Measurements from ENCODE around the gene GAS2L3. TPM values are rescaled to one million over a fixed set of nuclear protein-coding genes. Genes with fewer than 3 reads are reported as not detected.
"Not testable (repeated sequence)": the region's sequence is repeated elsewhere in the genome, so short reads cannot be mapped to it uniquely, and the experiment has no call there.

GAS2L3 gene
- total RNA-seq, 1 donor from 2014 or later, result 13.5 TPM

DNA sequence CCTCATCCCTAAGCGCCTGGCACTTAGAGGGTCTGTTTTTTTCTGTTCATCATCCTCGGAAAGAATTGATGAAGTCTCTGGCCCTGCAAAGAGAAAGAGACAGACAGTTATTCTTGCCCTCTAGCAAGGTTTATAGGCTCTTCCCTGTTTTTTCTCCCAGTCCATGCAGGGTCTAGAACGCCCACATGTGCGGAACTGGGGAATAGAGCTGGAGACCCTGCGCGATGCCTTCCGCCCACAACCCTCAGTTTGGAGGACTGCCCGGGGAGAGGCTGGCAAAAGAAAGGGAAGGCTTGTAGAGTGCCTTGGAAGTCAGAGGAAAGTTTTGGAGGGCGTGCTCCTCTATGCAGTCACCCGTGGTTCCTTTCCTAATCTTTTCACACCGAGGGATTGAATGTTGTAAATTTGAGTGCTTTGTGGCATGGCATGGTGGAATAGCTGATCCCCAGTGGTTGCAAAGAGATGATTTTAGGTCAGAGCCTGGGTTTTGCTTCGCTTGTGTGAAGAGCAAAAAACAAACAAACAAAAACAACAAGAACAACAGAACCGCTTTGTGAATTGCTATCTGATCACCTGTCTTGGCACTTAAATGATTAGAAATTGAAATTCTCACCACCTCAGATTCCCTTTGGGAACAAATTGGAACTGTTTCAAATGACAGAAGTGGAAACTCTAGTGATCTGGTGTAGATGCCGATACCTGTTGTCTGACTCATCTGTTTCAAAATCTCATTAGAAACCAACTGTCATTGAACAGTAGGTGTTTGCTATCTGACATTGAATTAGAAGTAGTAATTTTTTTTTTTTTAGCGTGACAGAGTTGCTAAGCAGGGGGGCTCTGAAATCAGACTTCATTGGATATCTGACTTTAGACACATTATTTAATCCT, 947 bp downstream of the GAS2L3 start:
- peak; percentile 26 to 32 for DNase-seq (ENCODE audit: low read depth in 2 of 2)

DNA sequence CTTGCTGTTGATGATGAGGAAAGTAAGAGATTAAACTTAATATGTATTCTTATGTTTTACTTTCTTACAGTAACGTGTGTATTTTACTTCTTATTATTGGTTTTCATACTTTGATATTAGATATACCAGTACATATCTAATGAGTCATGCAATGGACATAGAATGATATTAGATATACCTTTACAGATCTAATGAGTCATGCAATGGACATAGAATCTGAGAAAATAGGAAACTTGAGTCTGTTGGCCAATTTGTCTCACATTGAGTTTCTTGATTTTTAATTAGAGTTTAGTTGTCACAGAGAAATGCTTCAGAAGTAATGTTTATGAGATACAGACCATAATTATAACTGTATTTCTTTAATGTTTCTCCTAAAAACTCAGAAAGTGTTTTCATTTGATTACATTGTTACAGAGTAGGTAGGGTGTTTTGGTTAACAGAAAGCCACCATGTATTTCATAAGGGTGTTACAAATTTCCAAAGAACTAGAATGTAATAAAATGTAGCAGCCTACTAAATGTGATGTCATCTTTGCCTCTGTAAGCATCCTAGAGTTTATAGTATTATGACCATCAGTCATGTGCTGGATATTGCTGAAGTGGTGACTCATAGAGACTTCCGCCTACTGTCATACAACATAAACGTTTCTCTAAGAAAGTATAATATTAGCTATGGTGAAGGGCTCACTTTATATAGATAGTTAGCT, 3.0 kb downstream of the GAS2L3 start:
- DNase-seq (ENCODE audit: low read depth in 2 of 2), result peak; percentile 89 to 95

DNA sequence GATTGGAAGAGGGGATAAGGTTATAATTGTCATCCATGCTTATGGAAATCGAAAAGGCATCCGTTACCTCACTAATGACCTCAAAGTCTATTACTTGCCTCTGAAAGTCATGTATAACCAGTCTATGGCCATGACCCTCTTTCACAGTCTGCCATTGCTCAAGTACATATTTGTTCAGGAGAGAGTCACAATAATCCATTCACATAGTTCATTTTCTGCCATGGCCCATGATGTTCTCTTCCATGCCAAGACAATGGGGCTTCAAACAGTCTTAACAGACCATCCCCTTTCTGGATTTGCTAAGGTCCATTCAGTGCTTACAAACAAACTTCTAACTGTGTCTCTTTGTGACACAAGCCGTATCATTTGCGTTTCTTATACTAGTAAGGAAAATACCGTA, 5.4 kb downstream of the GAS2L3 start:
- DNase-seq (ENCODE audit: low read depth in 2 of 2), result no peak

DNA sequence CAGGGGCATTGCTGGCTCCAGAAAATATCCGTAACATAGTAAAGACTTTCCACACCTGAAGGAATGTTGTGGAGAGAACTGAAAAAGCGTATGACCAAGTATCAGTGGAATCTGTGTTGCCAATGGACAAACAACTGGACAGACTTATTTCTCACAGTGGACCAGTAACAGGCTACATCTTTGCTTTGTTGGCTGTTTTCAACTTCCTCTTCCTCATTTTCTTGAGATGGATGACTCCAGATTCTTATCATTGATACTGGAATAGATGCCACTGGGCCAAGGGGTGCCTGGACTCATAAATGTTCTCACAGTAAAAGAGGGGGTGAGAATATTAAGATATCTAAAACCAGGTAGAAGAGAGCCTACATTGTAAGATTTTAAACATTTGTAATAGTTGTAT, 6.4 kb downstream of the GAS2L3 start:
- DNase-seq (ENCODE audit: low read depth in 2 of 2), result no peak

DNA sequence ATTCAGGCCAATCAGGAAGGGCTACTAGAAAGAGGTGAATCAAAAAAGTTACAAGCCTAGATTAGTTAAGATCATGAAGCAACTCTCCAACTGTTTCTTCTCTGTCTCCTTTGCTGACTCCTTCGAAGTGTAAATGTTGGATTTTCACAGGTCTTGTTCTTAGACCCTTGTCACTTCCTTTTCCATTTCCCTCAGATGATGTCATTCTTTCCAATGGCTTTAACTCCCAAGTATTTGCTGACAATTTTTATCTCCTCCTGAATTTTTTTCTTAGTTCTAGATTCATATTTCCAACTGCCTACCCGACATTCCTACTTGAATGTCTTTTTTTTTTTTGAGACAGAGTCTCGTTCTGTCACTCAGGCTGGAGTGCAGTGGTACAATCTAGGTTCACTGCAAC, 10.8 kb downstream of the GAS2L3 start:
- peak; percentile 22 to 85 for DNase-seq (ENCODE audit: low read depth in 2 of 2)

DNA sequence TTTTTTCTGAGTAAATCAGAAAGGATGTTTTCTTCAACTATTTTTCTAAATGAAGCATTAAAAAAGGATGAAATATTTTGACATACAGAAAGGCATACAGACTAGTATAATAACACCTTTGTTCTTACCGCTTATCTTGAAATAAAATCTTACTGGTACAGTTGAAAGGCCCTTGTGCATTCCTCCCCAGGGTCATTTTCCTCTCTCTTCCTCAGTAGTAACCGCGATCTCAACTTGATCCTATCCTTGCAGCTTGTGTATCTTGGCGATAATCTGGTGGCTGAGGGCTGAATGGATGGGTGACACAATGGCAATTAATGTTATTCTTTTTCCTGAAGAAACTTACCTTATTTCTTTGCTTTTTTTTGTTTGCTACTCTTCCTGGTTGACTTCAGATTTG, 18.5 kb downstream of the GAS2L3 start:
- DNase-seq (ENCODE audit: low read depth in 2 of 2), result no peak

DNA sequence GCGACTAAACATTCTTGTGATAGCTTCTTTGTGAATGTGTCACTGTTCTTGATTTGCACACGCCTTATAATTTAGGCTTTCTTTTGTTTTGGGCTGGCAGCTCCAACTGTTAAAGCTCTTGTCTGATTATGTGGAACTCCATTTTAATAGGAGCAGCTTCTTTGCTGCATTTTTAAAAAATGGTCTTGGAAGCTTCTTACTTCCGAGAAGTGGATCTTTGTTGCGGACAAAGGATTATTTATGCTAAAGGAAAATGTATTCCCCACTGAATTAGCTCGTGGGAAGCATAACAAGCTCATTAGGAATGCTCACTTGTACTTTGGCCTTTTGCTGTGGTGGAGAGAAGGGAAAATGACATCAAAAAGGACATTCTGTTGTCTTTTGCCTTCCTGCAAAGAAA, 20.0 kb downstream of the GAS2L3 start:
- peak in 1 of 2 donors; percentile 18 for DNase-seq (ENCODE audit: low read depth in 2 of 2)

DNA sequence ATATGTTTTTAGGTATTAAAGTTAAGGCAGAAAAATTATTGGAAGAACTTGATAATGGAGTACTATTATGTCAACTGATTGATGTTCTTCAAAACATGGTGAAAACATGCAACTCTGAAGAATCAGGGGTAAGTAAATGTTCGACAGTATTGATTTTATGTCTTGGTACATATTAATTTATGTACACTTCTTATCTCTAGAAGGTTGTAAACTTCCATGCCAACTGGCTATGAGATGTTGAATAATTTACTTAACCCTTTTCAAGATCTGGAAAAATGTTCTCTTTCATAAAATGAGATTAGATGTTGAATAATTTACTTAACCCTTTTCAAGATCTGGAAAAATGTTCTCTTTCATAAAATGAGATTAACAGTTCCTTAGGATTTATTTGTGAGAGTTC, 28.1 kb downstream of the GAS2L3 start:
- DNase-seq (ENCODE audit: low read depth in 2 of 2), result no peak

DNA sequence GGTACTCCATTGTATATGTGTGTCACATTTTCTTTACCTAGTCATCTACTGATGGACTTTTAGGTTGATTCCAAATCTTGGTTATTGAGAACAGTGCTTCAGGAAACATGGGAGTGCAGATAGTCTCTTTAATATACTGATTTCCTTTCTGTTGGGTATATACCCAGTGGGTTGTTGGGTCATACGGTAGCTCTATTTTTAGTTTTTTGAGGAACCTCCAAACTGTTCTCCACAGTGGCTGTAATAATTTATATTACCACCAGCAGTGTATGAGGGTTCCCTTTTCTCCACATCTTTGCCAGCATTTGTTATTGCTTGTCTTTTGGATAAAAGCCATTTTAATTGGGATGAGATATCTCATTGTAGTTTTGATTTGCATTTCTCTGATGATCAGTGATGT, 29.5 kb downstream of the GAS2L3 start:
- not testable (repeated sequence) for DNase-seq (ENCODE audit: low read depth in 2 of 2)

DNA sequence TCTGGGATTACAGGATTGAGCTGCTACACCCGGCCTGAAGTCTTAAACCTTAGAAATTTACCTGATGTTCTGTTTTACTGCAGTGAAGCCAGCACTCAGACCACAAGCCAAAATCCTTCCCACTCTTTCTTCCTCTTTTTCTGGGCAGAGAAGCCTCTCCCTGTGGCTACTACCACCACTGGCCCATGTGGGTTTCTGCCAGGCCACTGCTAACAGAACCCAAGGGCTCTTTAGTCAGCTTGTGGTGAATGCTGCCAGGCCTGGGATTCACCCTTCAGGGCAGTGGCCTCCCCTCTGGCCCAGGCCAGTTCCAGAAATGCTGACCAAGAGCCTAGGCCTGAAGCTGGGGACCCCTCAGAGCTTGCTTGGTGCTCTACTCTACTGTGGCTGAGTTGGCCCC, 35.3 kb downstream of the GAS2L3 start:
- no peak for DNase-seq (ENCODE audit: low read depth in 2 of 2)

DNA sequence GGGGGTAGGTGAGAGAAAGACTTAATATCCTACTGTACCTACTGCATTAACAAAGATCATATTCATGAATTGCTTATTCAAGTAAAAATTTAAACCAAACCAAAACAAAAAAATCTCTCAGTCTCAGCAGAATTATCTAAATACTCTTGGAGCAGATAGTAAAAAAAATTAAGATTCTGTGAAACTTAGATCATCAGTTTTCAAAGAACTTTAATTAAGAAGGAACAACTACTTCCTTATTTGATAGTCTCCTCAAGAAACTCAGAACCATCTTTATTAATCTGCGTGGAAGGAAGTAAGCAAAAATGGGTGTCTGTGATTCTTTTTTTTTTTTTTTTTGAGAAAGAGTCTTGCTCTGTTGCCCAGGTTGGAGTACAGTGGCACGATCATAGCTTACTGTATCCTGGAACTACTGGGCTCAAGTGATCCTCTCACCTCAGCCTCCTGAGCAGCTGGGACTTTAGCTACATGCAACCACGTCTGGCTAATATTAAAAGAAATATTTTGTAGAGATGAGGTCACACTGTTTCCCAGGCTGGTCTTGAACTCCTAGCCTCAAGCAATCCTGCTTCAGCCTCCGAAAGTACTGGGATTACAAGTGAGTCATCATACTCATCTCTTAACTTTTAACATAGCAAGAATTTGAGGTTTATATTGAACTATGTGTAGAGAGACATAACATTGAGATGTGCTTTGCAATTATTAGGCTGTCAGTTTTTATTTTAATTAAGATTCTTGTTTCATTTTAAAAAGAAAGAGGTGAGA, 37.4 kb downstream of the GAS2L3 start:
- no peak for DNase-seq (ENCODE audit: low read depth in 2 of 2)

DNA sequence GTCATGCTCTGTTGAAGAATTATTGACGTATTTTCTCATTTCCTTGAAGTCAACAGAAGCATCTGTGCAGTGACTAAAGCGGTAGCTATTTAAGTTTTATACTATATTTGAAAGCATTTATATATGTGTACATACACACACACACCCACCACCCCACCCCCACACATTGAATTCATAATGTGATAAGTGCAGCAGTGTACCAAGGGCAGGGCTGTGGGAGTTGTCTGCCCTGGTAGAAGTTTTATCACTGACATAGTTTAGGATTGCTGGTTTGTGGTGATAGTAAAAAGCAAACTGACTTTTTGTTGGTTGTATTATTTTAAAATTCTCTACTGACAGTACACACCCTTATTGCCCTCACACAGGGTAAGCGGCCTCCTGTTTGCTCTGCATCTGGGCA, 39.1 kb downstream of the GAS2L3 start:
- DNase-seq (ENCODE audit: low read depth in 2 of 2), result no peak

DNA sequence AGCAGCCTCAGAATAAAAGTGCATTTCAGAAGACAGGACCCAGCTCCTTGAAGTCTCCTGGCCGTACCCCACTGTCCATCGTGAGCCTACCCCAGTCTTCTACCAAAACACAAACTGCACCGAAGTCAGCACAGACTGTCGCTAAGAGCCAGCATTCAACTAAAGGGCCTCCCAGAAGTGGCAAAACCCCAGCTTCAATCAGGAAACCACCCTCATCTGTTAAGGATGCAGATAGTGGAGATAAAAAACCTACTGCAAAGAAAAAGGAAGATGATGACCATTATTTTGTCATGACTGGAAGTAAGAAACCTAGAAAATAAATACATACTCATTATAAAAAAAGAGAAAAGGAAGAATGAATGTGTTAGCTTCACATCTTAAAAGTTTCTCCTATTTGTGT, 51.1 kb downstream of the GAS2L3 start:
- no peak for DNase-seq (ENCODE audit: low read depth in 2 of 2)

DNA sequence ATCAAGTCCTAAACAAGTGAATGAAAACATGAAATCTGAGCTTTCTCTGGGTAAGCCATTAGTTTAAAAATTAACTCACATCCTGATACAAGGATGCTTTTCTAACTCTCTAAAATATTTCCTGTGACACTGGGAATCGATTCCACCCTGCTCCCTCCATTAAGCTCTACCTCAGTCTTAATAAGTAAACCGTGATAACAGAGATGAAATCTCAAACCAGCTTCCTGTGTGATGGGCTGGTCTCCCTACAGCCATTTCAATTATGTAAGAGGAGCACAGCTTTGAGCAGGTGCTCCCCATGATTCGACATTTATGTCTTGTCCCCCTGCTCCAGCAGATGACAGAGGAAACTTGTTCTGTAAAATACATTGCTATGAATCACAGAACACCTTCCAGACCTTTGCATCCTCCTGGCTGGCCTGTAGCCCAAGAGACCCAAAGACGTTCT, 59.0 kb downstream of the GAS2L3 start:
- DNase-seq (ENCODE audit: low read depth in 2 of 2), result no peak

DNA sequence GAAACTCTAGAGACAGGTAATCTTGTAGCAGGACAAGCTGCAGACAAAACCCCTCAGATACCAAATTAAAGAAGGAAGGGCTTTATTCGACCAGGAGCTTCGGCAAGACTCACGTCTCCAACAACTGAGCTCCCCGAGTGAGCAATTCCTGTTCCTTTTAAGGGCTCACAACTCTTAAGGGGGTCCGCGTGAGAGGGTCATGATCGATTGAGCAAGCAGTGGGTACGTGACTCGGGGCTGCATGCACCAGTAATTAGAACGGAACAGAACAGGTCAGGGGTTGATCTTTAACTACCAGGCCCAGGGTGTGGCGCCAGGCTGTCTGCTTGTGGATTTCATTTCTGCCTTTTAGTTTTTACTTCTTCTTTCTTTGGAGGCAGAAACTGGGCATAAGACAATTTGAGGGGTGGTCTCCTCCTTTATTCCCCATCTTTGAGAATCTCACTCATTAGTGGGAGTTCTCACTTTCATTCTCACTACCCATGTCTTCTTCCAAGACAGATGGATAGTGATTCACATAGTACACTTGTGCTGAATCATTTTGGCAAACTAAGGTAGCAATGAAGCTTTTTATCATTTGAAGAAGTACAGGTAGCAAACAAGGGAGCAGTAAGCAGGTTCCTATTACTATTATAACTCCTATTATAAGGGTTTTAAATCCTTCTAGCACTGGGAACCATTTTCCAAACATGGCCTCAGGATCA, 59.8 kb downstream of the GAS2L3 start:
- DNase-seq (ENCODE audit: low read depth in 2 of 2), result not testable (repeated sequence)

DNA sequence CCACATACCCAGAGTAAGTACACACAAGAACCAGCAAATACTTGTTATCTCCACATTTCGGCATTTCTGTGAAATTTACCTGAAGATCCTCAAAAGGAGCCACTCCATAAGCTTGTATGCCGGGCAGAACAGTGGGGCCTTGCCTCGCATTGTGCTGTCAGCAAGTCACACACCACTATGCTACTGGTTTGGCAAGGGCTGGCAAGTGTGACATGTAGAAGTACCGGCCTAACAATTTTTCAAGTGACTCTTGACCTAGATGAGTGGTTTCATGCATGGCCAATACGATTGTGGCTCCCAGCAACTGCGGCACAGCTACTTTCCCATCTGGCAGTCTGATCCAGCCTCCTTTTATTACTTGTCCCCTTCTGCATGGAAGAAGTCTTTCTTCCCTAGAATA, 69.8 kb downstream of the GAS2L3 start:
- no peak for DNase-seq (ENCODE audit: low read depth in 2 of 2)

DNA sequence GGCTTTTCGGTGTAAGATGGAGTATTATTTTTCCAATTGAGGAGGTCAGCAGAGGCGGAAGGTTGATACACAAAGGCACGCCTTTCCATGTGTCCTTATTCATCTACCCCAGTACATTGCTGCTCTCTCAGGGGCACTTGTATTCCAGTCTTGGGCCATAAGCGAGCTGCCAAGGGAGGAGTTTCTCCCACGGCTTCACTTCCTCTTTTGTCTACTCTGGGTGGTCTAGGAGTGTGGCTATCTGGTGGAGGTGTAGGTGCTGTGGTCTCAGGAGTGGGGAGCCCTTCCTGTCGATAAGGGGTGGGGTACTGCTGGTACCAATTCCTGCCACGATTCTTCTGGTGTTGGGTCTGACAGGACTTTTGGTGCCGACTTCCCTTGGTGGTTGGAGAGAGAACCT, 73.4 kb downstream of the GAS2L3 start:
- DNase-seq (ENCODE audit: low read depth in 2 of 2), result no peak

DNA sequence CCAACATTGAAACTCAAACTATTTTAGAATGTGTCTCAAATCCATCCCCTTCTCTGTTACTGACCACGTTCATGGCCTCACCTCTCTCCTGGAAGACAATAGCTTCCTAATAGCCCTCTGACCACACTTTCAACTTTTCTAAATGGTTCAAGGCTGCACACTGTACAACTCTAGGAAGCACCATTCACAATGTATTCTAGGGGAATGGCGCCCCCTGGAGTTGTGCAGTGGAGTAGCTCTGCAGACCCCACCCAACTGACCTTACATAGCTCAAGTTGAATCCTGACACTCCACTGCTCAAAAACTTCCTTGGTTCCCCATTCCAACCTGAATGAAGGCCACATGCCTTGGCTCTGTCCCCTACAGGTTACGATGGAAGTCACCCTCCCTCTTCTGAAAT, 77.6 kb downstream of the GAS2L3 start:
- no peak for DNase-seq (ENCODE audit: low read depth in 2 of 2)

DNA sequence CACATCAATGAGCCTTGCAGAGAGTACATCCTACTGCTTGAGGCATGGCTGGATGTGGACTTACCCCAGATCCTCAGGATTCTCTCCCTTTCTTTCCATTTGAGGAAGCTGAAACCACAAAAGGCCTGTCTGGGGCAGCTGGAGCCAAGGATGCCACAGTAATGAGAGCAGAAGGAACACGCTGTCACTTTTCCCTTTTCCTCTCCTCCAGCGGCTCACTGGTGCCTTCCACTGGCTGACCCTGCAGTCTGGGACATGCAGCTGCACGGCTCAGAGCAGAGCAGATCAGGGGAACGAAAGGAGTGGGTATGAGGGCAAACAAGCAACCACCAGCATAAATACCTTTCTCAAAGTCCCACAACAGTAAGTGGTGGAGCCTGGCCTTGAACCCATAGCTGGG, 78.2 kb downstream of the GAS2L3 start:
- DNase-seq (ENCODE audit: low read depth in 2 of 2), result no peak

DNA sequence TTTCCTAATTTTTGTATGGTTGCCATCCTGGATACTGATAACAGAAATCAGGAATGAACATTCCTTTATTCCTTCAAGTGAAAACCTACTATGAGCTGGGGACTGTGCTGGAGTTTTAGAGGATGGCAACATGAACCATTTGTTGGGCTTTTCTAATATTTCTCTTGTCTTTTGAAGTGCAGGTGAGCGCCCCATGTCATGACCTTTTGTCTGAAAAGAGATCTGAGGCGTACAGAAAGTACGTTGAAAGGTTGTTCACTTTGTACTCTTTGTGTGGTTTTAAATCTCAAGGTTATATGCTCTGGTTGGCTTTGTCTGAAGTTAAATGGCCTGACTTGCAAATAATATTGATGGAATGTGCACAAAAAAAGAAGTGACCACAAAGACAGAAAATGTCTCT, 79.0 kb downstream of the GAS2L3 start:
- no peak for DNase-seq (ENCODE audit: low read depth in 2 of 2)

DNA sequence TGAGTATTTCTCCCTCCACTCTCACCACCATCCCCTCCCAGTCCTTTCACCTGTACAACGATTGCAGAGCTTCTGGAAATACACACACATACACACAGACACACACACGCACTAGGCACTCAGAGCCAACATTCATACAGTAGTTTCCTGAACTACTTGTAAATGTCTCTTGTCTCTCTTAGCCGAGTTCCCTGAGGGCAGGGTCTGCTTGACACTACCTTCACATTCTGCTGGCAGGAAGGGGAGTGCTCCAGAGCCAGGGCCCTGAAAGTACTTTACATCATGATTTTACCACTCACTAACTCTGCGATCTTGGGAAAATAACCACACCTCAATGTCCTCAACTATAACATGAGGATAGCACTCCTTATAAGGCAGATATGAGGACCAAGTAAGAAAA, 82.7 kb downstream of the GAS2L3 start:
- no peak for DNase-seq (ENCODE audit: low read depth in 2 of 2)

DNA sequence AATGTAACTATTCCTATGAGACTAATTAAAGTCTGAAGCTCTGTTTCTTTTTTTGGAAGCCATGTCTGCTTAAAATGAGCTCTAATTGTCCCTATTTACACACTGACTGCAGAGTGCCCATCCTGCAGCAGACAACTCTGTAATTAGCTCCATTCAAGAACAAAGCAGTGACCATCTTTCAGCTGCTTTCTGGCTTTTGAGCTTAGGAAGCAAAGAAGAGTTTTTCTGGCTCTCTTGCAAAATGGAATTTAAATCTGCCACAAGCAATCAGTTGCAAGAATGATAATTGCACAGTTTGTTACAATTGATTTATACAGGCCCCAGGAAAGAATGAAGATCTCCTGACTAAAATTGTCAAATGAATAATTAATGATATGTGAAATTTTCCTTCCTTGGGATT, 83.4 kb downstream of the GAS2L3 start:
- no peak for DNase-seq (ENCODE audit: low read depth in 2 of 2)
